Left colon (tissue), 2 donors: ENCODE results near the gene RNLS. TPM values are rescaled to one million over a fixed set of nuclear protein-coding genes. Genes with fewer than 3 reads are reported as not detected.

Experiments used
- ATAC-seq: fragments of 200-7000 bp; cut with Tn5 transposase; one replicate; pipeline ENCODE4 v1.9.1; 2020; ENCODE audit warnings: mild to moderate bottlenecking, moderate library complexity
- DNase-seq, 2 donors: peaks; one replicate each; pipeline ENCODE4 v3.0.0-alpha.2; 2020
- intact Hi-C, 2 donors: fragments of 100-400 bp; cut with DNase I in 1 of 2; cut with micrococcal nuclease in 1 of 2; formaldehyde crosslinking; loops; one replicate each; pipeline versions ENCODE4 v1.11.2 to v1.14.0; 2022; cut with DNase I, micrococcal nuclease
- total RNA-seq, 2 donors: library from RNA; stranded (reverse); fragmentation: NEBNext Ultra II Directional; extraction: Animal tissue kit (Norgen Biotek cat#: 25700); gene quantifications; one replicate each; pipeline ENCODE4 v1.2.1, GENCODE V29; 2021
- donor health status: DM: no; HTN: no; CAD: no.
- donor health status: DM: yes; HTN: yes; CAD: no.

Gene RNLS
- total RNA-seq, 2 donors from 2014 or later: 15.0 to 18.6 TPM

GRCh38 chr10:88459530-88459929 is 123.6 kb downstream of the RNLS start:
- ATAC-seq (no peak), DNase-seq (no peak)
- intact Hi-C loops: no loop called here

- ATAC-seq: no peak
- DNase-seq: no peak
- intact Hi-C loops: no loop called here
These were observed 124.9 kb downstream of the RNLS start for GRCh38 chr10:88458209-88458608.

- no peak for ATAC-seq
- intact Hi-C loops: no loop called here
- no peak for DNase-seq
These were observed 125.5 kb downstream of the RNLS start for GRCh38 chr10:88457660-88458059.

- intact Hi-C loops: no loop called here
- ATAC-seq: no peak
- DNase-seq: no peak
These were observed 126.4 kb downstream of the RNLS start for GRCh38 chr10:88456730-88457129.

- no peak for ATAC-seq
- intact Hi-C loops: no loop called here
- no peak for DNase-seq
These were observed 127.3 kb downstream of the RNLS start for GRCh38 chr10:88455831-88456230.

- intact Hi-C loops: no loop called here
- no peak for ATAC-seq
- DNase-seq: no peak
These were observed 132.9 kb downstream of the RNLS start for GRCh38 chr10:88450201-88450600.

- ATAC-seq (no peak), DNase-seq (no peak)
- intact Hi-C loops: no loop called here
These were observed 140.4 kb downstream of the RNLS start for GRCh38 chr10:88442716-88443115.

- DNase-seq: no peak
- no peak for ATAC-seq
- intact Hi-C loops: no loop called here
These were observed 142.6 kb downstream of the RNLS start for GRCh38 chr10:88440541-88440940.

GRCh38 chr10:88439932-88440331 is 143.2 kb downstream of the RNLS start:
- no peak for ATAC-seq
- intact Hi-C loops: no loop called here
- no peak for DNase-seq

- DNase-seq (no peak), ATAC-seq (peak; percentile 52)
- intact Hi-C loops: no loop called here
These were observed 145.7 kb downstream of the RNLS start for GRCh38 chr10:88437411-88437810.

- ATAC-seq (no peak), DNase-seq (no peak)
- intact Hi-C loops: no loop called here
These were observed 149.4 kb downstream of the RNLS start for GRCh38 chr10:88433565-88434186.

GRCh38 chr10:88431103-88431502 is 152.0 kb downstream of the RNLS start:
- no peak for ATAC-seq
- no peak for DNase-seq
- intact Hi-C loops: no loop called here

GRCh38 chr10:88428976-88429375 is 154.1 kb downstream of the RNLS start:
- ATAC-seq (no peak), DNase-seq (no peak)
- intact Hi-C loops: no loop called here

GRCh38 chr10:88428442-88428841 is 154.7 kb downstream of the RNLS start:
- ATAC-seq (peak; percentile 54), DNase-seq (no peak)
- intact Hi-C loops: no loop called here

GRCh38 chr10:88427024-88427423 is 156.1 kb downstream of the RNLS start:
- intact Hi-C loops: no loop called here
- DNase-seq: no peak
- ATAC-seq: peak; percentile 40

GRCh38 chr10:88424881-88425280 is 158.2 kb downstream of the RNLS start:
- ATAC-seq: no peak
- intact Hi-C loops: no loop called here
- DNase-seq: no peak

- no peak for ATAC-seq
- intact Hi-C loops: no loop called here
These were observed 159.4 kb downstream of the RNLS start for GRCh38 chr10:88423732-88424131.

GRCh38 chr10:88421590-88421989 is 161.5 kb downstream of the RNLS start:
- no peak for DNase-seq
- ATAC-seq: no peak
- intact Hi-C loops: no loop called here

More at GRCh38 chr10:88423732-88424131, 159.4 kb downstream of the RNLS start:
- no peak for DNase-seq

- no peak for ATAC-seq
- intact Hi-C loops: no loop called here
- DNase-seq: no peak
These were observed 164.2 kb downstream of the RNLS start for GRCh38 chr10:88418871-88419270.

GRCh38 chr10:88417387-88418030 is 165.6 kb downstream of the RNLS start:
- no peak for DNase-seq
- intact Hi-C loops: no loop called here
- ATAC-seq: no peak

- no peak for DNase-seq
- intact Hi-C loops: no loop called here
These were observed 166.3 kb downstream of the RNLS start for GRCh38 chr10:88416801-88417200.

More at GRCh38 chr10:88416801-88417200, 166.3 kb downstream of the RNLS start:
- no peak for ATAC-seq
